ENCODE results near the gene ZNF576. TPM values are rescaled to one million over a fixed set of nuclear protein-coding genes. Genes with fewer than 3 reads are reported as not detected.

ZNF576 gene
- total and polyA plus RNA-seq, 9 of the 15 experiments (the other 6 are each of a cell fraction or from before 2014, with no cell fraction given) = 6.8 to 18.2 (median 12.2) TPM

DNA sequence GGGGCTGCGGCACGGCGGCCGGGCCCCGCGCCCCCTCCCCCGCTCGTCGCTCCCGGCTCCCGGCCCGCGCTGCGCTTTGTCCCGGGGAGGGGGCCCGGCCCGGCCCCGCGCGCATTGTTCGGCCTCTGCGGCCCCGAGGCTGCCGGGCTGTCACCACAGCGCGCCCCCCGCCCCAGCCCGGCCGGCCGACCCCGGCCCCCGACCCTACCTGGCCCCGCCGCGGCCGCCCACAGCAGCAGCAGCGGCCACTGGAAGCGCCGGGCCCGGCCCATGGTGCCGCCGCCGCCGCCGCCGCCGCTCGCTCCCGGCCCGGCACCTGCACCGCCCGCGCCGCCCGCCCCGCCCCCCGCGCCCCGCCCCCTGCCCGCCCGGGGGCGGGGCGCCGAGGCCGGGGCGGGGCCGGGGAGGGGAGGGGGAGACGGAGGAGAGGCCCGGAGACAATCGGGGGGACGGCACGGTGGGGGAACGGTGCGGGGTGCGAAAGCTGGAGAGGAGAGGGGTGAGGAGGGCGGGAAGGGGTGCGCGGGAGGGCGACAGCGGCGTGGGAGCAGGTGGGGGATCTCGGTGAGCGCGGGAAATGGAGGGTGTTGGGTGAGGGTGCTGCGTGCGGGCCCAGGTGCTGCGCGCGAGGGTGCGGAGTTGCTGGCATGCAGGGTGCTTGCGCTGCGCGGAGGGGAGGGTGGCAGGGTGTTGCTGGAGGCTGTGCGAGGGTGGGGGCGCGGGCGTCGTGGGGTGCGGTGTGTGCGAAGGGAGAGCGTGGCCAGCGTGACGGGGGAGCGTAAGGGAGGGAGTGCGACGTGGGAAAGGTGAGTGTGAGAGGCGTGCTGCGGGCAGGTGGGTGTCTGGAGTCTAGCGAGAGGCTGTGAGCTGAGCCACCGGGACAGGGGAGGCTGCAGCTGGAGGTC lies 43.4 kb downstream of the ZNF576 start, which contains the start of gene CADM4 (continued):
- TF ChIP-seq FOXJ3 (CRISPR knock-in tag; IDR thresholded peaks at IDR 0.05) (no peak), TOE1 (IDR thresholded peaks at IDR 0.05; ENCODE audit: borderline replicate concordance) (no peak; the same call in 1 of the 2 replicates), TOE1 (CRISPR knock-in tag; IDR thresholded peaks at IDR 0.05; ENCODE audit: borderline replicate concordance, low read depth) (no peak), LARP7 (IDR thresholded peaks at IDR 0.05) (peak; percentile 56; the same call in 1 of the 2 replicates), FOXP4 (CRISPR knock-in tag; IDR thresholded peaks at IDR 0.05; ENCODE audit: borderline replicate concordance) (no peak), ZNF24 (IDR thresholded peaks at IDR 0.05) (no peak), MAZ (CRISPR knock-in tag; conservative IDR thresholded peaks at IDR 0.05 in 1 of 2, IDR thresholded peaks at IDR 0.05 in 1 of 2) (peak; percentile 30 to 33; a peak in 1 of 4 replicates), RFX7 (CRISPR knock-in tag; IDR thresholded peaks at IDR 0.05) (no peak), ZNF592 (IDR thresholded peaks at IDR 0.05) (no peak), ZC3H4 (CRISPR knock-in tag; IDR thresholded peaks at IDR 0.05; ENCODE audit: borderline replicate concordance) (no peak), ZNF444 (CRISPR knock-in tag; IDR thresholded peaks at IDR 0.05) (no peak), BDP1 (IDR thresholded peaks at IDR 0.05; ENCODE audit: insufficient read depth, insufficient read length) (no peak), XRCC5 (IDR thresholded peaks at IDR 0.05; ENCODE audit: low read depth, low read length) (no peak), SREBF1 (IDR thresholded peaks at IDR 0.05; ENCODE audit: borderline replicate concordance, low read depth, low read length) (no peak), BCOR (IDR thresholded peaks at IDR 0.05) (peak; percentile 54; the same call in 1 of the 2 replicates), CC2D1A (IDR thresholded peaks at IDR 0.05) (no peak), GABPA (tag; conservative IDR thresholded peaks at IDR 0.05; ENCODE audit: low read depth) (no peak), PHF20 (IDR thresholded peaks at IDR 0.05; ENCODE audit: partially characterized antibody) (peak; percentile 57), SMAD1 (IDR thresholded peaks at IDR 0.05; ENCODE audit: low read depth, low read length, partially characterized antibody) (no peak), KLF13 (tag; IDR thresholded peaks at IDR 0.05; ENCODE audit: borderline replicate concordance, low read depth) (no peak)
- TF ChIP-seq, protein P1, sequence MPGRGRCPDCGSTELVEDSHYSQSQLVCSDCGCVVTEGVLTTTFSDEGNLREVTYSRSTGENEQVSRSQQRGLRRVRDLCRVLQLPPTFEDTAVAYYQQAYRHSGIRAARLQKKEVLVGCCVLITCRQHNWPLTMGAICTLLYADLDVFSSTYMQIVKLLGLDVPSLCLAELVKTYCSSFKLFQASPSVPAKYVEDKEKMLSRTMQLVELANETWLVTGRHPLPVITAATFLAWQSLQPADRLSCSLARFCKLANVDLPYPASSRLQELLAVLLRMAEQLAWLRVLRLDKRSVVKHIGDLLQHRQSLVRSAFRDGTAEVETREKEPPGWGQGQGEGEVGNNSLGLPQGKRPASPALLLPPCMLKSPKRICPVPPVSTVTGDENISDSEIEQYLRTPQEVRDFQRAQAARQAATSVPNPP (IDR thresholded peaks at IDR 0.05; ENCODE audit: borderline replicate concordance, insufficient read depth, insufficient read length) = no peak
